ENCODE data around the gene BNC1. TPM values are rescaled to one million over a fixed set of nuclear protein-coding genes. Genes with fewer than 3 reads are reported as not detected.

BNC1 gene
- total and polyA plus RNA-seq, 8 donors: 0.15 to 1.6 (median 0.97) TPM

GRCh38 chr15:83289160-83289559 is 4.7 kb upstream of the BNC1 start:
- Histone ChIP-seq H3K36me3 (no peaks in the 10 kb centered on the region), H3K27ac (no peak overlapping the region), H3K27me3 (peaks cover 21 to 63% of the 10 kb centered on the region in 2 donors), H3K9me3 (no peaks in the 10 kb centered on the region), H3K4me3 (no peak overlapping the region), H3K4me1 (peaks cover 0 to 2% of the 10 kb centered on the region in 2 donors)
- no peak for ATAC-seq
- no peak for DNase-seq
- intact Hi-C loops (cut with DNase I): no loop called here
- TF ChIP-seq CTCF (IDR thresholded peaks at IDR 0.05): no peak

GRCh38 chr15:83288381-83288801 is 3.9 kb upstream of the BNC1 start:
- Histone ChIP-seq H3K36me3 (no peaks in the 10 kb centered on the region), H3K4me1 (peaks cover 2 to 9% of the 10 kb centered on the region in 2 donors), H3K9me3 (no peaks in the 10 kb centered on the region), H3K27me3 (peaks cover 29 to 68% of the 10 kb centered on the region in 2 donors), H3K4me3 (no peak overlapping the region), H3K27ac (no peak overlapping the region)
- DNase-seq: peak in 1 of 4 donors; percentile 43
- no peak for ATAC-seq
- intact Hi-C loops (cut with DNase I): no loop called here
- TF ChIP-seq CTCF (IDR thresholded peaks at IDR 0.05): no peak

- no peak for ATAC-seq
- Histone ChIP-seq H3K4me1 (peaks cover 5 to 17% of the 10 kb centered on the region in 2 donors), H3K27me3 (peaks cover 37 to 76% of the 10 kb centered on the region in 2 donors), H3K9me3 (no peaks in the 10 kb centered on the region), H3K4me3 (no peak overlapping the region), H3K36me3 (no peaks in the 10 kb centered on the region), H3K27ac (no peak overlapping the region)
- no peak for TF ChIP-seq CTCF (IDR thresholded peaks at IDR 0.05)
- intact Hi-C loops (cut with DNase I): no loop called here
- no peak for DNase-seq
Measured at GRCh38 chr15:83287541-83288027, 3.1 kb upstream of the BNC1 start.

GRCh38 chr15:83285979-83286553 is 1.6 kb upstream of the BNC1 start:
- Histone ChIP-seq H3K4me1 (peaks cover 5 to 17% of the 10 kb centered on the region in 2 donors), H3K36me3 (no peaks in the 10 kb centered on the region), H3K4me3 (no peak overlapping the region), H3K27me3 (peaks cover 51 to 81% of the 10 kb centered on the region in 2 donors), H3K9me3 (no peaks in the 10 kb centered on the region), H3K27ac (no peak overlapping the region)
- intact Hi-C loops (cut with DNase I): no loop called here
- TF ChIP-seq CTCF (IDR thresholded peaks at IDR 0.05): no peak
- no peak for ATAC-seq
- DNase-seq: no peak

GRCh38 chr15:83285284-83285978 is 967 bp upstream of the BNC1 start:
- peaks cover 57 to 85% of the 10 kb centered on the region in 2 donors for H3K27me3 ChIP-seq
- intact Hi-C loops (cut with DNase I): no loop called here
- DNase-seq: peak in 1 of 4 donors; percentile 13
- no peak for ATAC-seq
- no peak overlapping the region for H3K4me3 ChIP-seq
- no peaks in the 10 kb centered on the region for H3K9me3 ChIP-seq
- H3K27ac ChIP-seq: no peak overlapping the region
- TF ChIP-seq CTCF (IDR thresholded peaks at IDR 0.05): no peak
- no peaks in the 10 kb centered on the region for H3K36me3 ChIP-seq
- H3K4me1 ChIP-seq: peaks cover 5 to 17% of the 10 kb centered on the region in 2 donors
